Naive thymus-derived CD4-positive, alpha-beta T cell (primary cell): ENCODE results near the gene SLC43A3. TPM values are rescaled to one million over a fixed set of nuclear protein-coding genes. Genes with fewer than 3 reads are reported as not detected.

Experiments used
- ATAC-seq: fragments of 150-1000 bp; cut with Tn5 transposase; 2 replicates; pipeline ENCODE4 v1.10.0; 2021; ENCODE audit warnings: mild to moderate bottlenecking, moderate library complexity
- CTCF ChIA-PET: fragments of 350-600 bp; sonication (Branson Sonifier 250); formaldehyde crosslinking; loops from one replicate; lab custom pipeline; 2021; ENCODE audit warnings: antibody characterized with exemption; lab: Charles Lee
- POLR2A ChIA-PET: fragments of 350-600 bp; sonication (Branson Sonifier 250); formaldehyde crosslinking; loops from one replicate; lab custom pipeline; 2021; ENCODE audit warnings: antibody characterized with exemption, inconsistent platforms; lab: Charles Lee
- DNase-seq, 9 donors: peaks; one replicate each; pipeline versions ENCODE4 v3.0.0 to v3.0.0-alpha.2; 2020 to 2022; ENCODE audit warnings: mixed read lengths in 1 of 9
- H3K27ac ChIP-seq: one replicate; pipeline ENCODE4 v1.7.0; 2013; ENCODE audit warnings: mild to moderate bottlenecking, low read depth, low read length, moderate library complexity
- H3K27me3 ChIP-seq, 2 donors: one replicate each; pipeline ENCODE4 v1.7.0; 2013; ENCODE audit warnings: low read length in 2 of 2, mild to moderate bottlenecking in 2 of 2, moderate library complexity in 2 of 2; ENCODE audit not compliant: control insufficient read depth in 2 of 2, insufficient read depth in 2 of 2
- H3K36me3 ChIP-seq, 3 experiments: 1 replicate in 2 of 3; 2 replicates in 1 of 3; pipeline ENCODE4 v1.7.0; 2013; ENCODE audit warnings: low read length in 3 of 3, mild to moderate bottlenecking in 3 of 3, moderate library complexity in 1 of 3; ENCODE audit not compliant: insufficient read depth in 3 of 3, control insufficient read depth in 2 of 3
- H3K4me1 ChIP-seq, 2 donors: one replicate each; pipeline ENCODE4 v1.7.0; 2013; ENCODE audit warnings: low read length in 2 of 2, mild to moderate bottlenecking in 2 of 2, moderate library complexity in 1 of 2; ENCODE audit not compliant: control insufficient read depth in 2 of 2, insufficient read depth in 2 of 2
- H3K4me3 ChIP-seq: 2 replicates; pipeline ENCODE4 v1.7.0; 2013; ENCODE audit warnings: mild to moderate bottlenecking, low read length
- H3K9me3 ChIP-seq, 3 experiments: 1 replicate in 2 of 3; 2 replicates in 1 of 3; pipeline ENCODE4 v1.7.0; 2013; ENCODE audit warnings: low read length in 3 of 3; ENCODE audit not compliant: control insufficient read depth in 2 of 3
- H3K27ac Mint-ChIP-seq, 9 donors: one replicate each; pipeline ENCODE4 v1.8.0; 2020 to 2022; ENCODE audit warnings: mixed read lengths in 9 of 9, mild to moderate bottlenecking in 8 of 9, moderate library complexity in 5 of 9, inconsistent platforms in 2 of 9
- H3K27me3 Mint-ChIP-seq, 5 donors: one replicate each; pipeline ENCODE4 v1.8.0; 2021 to 2022; ENCODE audit warnings: mixed read lengths in 5 of 5, mild to moderate bottlenecking in 1 of 5
- H3K36me3 Mint-ChIP-seq, 5 donors: one replicate each; pipeline ENCODE4 v1.8.0; 2020 to 2022; ENCODE audit warnings: mixed read lengths in 5 of 5, mild to moderate bottlenecking in 3 of 5, inconsistent platforms in 1 of 5
- H3K4me1 Mint-ChIP-seq, 7 donors: one replicate each; pipeline ENCODE4 v1.8.0; 2020 to 2022; ENCODE audit warnings: mixed read lengths in 7 of 7, mild to moderate bottlenecking in 3 of 7, inconsistent platforms in 1 of 7
- H3K4me3 Mint-ChIP-seq, 10 donors: one replicate each; pipeline ENCODE4 v1.8.0; 2020 to 2022; ENCODE audit warnings: mild to moderate bottlenecking in 10 of 10, mixed read lengths in 10 of 10, moderate library complexity in 6 of 10, inconsistent platforms in 2 of 10
- H3K9me3 Mint-ChIP-seq, 11 donors: one replicate each; pipeline ENCODE4 v1.8.0; 2020 to 2022; ENCODE audit warnings: mixed read lengths in 11 of 11, mild to moderate bottlenecking in 4 of 11, inconsistent platforms in 1 of 11, moderate library complexity in 1 of 11
- intact Hi-C, 2 donors: fragments of 100-400 bp; cut with micrococcal nuclease; formaldehyde crosslinking; loops; one replicate each; pipeline ENCODE4 v1.15.1; 2023
- polyA plus RNA-seq, 2 donors: library from polyadenylated mRNA; unstranded; fragments of 300-500 nt; fragmentation: Illumina TruSeq; gene quantifications; one replicate each; pipeline ENCODE4 v1.2.3, GENCODE V29; 2021
- total RNA-seq, 6 experiments: library from RNA in 5 of 6; stranded (reverse) in 5 of 6; gene quantifications; 1 replicate in 5 of 6; 2 replicates in 1 of 6; pipeline ENCODE4 v1.2.3 and lab custom pipeline; 2021 to 2026

SLC43A3 gene
- total and polyA plus RNA-seq, 7 experiments from 2014 or later: 10.0 to 67.9 (median 12.2) TPM

GRCh38 chr11:57434640-57435546 lies 8.0 kb upstream of the SLC43A3 start:
- no peak overlapping the region for H3K27ac Mint-ChIP-seq
- POLR2A ChIA-PET: no interaction called here
- Histone ChIP-seq H3K4me3 (no peak overlapping the region), H3K27me3 (no peaks in the 10 kb centered on the region), H3K9me3 (no peaks in the 10 kb centered on the region), H3K36me3 (no peaks in the 10 kb centered on the region), H3K27ac (no peak overlapping the region), H3K4me1 (no peaks in the 10 kb centered on the region)
- peak; percentile 44 for ATAC-seq
- H3K9me3 Mint-ChIP-seq: no peaks in the 10 kb centered on the region
- peaks cover 0 to 10% (median 0%) of the 10 kb centered on the region in 7 donors for H3K4me1 Mint-ChIP-seq
- intact Hi-C loops: no loop called here
- peaks cover 0 to 5% (median 0%) of the 10 kb centered on the region in 5 donors for H3K27me3 Mint-ChIP-seq
- H3K36me3 Mint-ChIP-seq: no peaks in the 10 kb centered on the region
- CTCF ChIA-PET: no interaction called here
- H3K4me3 Mint-ChIP-seq: no peak overlapping the region
- no peak for DNase-seq

- Mint-ChIP-seq H3K9me3 (no peaks in the 10 kb centered on the region), H3K36me3 (no peaks in the 10 kb centered on the region), H3K4me1 (peaks cover under 1 to 10% (median 2%) of the 10 kb centered on the region in 7 donors), H3K27me3 (peaks cover 0 to 21% (median 0%) of the 10 kb centered on the region in 5 donors), H3K4me3 (no peak overlapping the region), H3K27ac (peak overlapping the region in 1 of 9 donors; percentile 32)
- DNase-seq (no peak), ATAC-seq (peak; percentile 73)
- no peaks in the 10 kb centered on the region for H3K27me3 ChIP-seq
- intact Hi-C loops: no loop called here
- no peaks in the 10 kb centered on the region for H3K36me3 ChIP-seq
- POLR2A ChIA-PET: no interaction called here
- H3K4me1 ChIP-seq: no peaks in the 10 kb centered on the region
- no peak overlapping the region for H3K4me3 ChIP-seq
- CTCF ChIA-PET: interaction anchor here (1.0 kb wide), 1 partner anchor 25 kb away, joined by 3 read pairs; no protein-coding TSS in a partner anchor
- H3K27ac ChIP-seq: no peak overlapping the region
- H3K9me3 ChIP-seq: no peaks in the 10 kb centered on the region
These were observed 5.8 kb upstream of the SLC43A3 start for GRCh38 chr11:57432714-57433163.

GRCh38 chr11:57432149-57432561 lies 5.2 kb upstream of the SLC43A3 start:
- DNase-seq (no peak), ATAC-seq (peak; percentile 42)
- CTCF ChIA-PET: no interaction called here
- Mint-ChIP-seq H3K27me3 (peaks cover 0 to 26% (median 0%) of the 10 kb centered on the region in 5 donors), H3K9me3 (no peaks in the 10 kb centered on the region), H3K36me3 (no peaks in the 10 kb centered on the region), H3K4me3 (no peak overlapping the region), H3K27ac (no peak overlapping the region), H3K4me1 (peaks cover 6 to 15% (median 8%) of the 10 kb centered on the region in 7 donors)
- Histone ChIP-seq H3K9me3 (no peaks in the 10 kb centered on the region), H3K4me1 (peaks cover 0 to 2% of the 10 kb centered on the region in 2 donors), H3K27me3 (no peaks in the 10 kb centered on the region), H3K27ac (no peak overlapping the region), H3K4me3 (no peak overlapping the region), H3K36me3 (no peaks in the 10 kb centered on the region)
- intact Hi-C loops: no loop called here
- POLR2A ChIA-PET: no interaction called here

GRCh38 chr11:57430952-57431351 lies 4.0 kb upstream of the SLC43A3 start:
- no peak for DNase-seq
- H3K36me3 ChIP-seq: no peaks in the 10 kb centered on the region
- Mint-ChIP-seq H3K9me3 (no peaks in the 10 kb centered on the region), H3K4me1 (peaks cover 14 to 25% (median 17%) of the 10 kb centered on the region in 7 donors), H3K27ac (peak overlapping the region in 2 of 9 donors; percentile 2 to 26), H3K36me3 (peaks cover 0 to 4% (median 0%) of the 10 kb centered on the region in 5 donors), H3K27me3 (peaks cover 0 to 28% (median 0%) of the 10 kb centered on the region in 5 donors), H3K4me3 (no peak overlapping the region)
- CTCF ChIA-PET: no interaction called here
- no peaks in the 10 kb centered on the region for H3K9me3 ChIP-seq
- intact Hi-C loops: no loop called here
- peaks cover 5 to 9% of the 10 kb centered on the region in 2 donors for H3K4me1 ChIP-seq
- no peaks in the 10 kb centered on the region for H3K27me3 ChIP-seq
- no peak overlapping the region for H3K27ac ChIP-seq
- no peak overlapping the region for H3K4me3 ChIP-seq
- POLR2A ChIA-PET: no interaction called here
- ATAC-seq: no peak

- POLR2A ChIA-PET: no interaction called here
- CTCF ChIA-PET: interaction anchor here (0.6 kb wide), 1 partner anchor 73 kb away, joined by 4 read pairs; no protein-coding TSS in a partner anchor
- Mint-ChIP-seq H3K27ac (peak overlapping the region in 2 of 9 donors; percentile 2 to 23), H3K4me3 (no peak overlapping the region), H3K9me3 (no peaks in the 10 kb centered on the region), H3K27me3 (peaks cover 0 to 26% (median 0%) of the 10 kb centered on the region in 5 donors), H3K4me1 (peaks cover 22 to 34% (median 26%) of the 10 kb centered on the region in 7 donors), H3K36me3 (peaks cover 0 to 9% (median 0%) of the 10 kb centered on the region in 5 donors)
- ATAC-seq: no peak
- H3K4me3 ChIP-seq: no peak overlapping the region
- no peak overlapping the region for H3K27ac ChIP-seq
- no peaks in the 10 kb centered on the region for H3K27me3 ChIP-seq
- no peaks in the 10 kb centered on the region for H3K36me3 ChIP-seq
- intact Hi-C loops: loop anchor here (5.0 to 10.0 kb wide), 5 partner anchors 52 to 1145 kb away; partner anchors contain the start of genes CLP1 (in 1 of the 2), LPXN (in 1 of the 2), P2RX3 (in 1 of the 2) and SSRP1 (in 1 of the 2)
- H3K4me1 ChIP-seq: peaks cover 15 to 19% of the 10 kb centered on the region in 2 donors
- no peaks in the 10 kb centered on the region for H3K9me3 ChIP-seq
- no peak for DNase-seq
These were observed 3.0 kb upstream of the SLC43A3 start for GRCh38 chr11:57429946-57430345.

GRCh38 chr11:57428643-57429042 lies 1.7 kb upstream of the SLC43A3 start:
- peaks cover 34 to 44% (median 39%) of the 10 kb centered on the region in 7 donors for H3K4me1 Mint-ChIP-seq
- POLR2A ChIA-PET: interaction anchor here (0.6 kb wide), 1 partner anchor 24 kb away, joined by 3 read pairs; no protein-coding TSS in a partner anchor
- Histone ChIP-seq H3K4me1 (peaks cover 24 to 32% of the 10 kb centered on the region in 2 donors), H3K36me3 (no peaks in the 10 kb centered on the region), H3K9me3 (no peaks in the 10 kb centered on the region), H3K4me3 (no peak overlapping the region), H3K27me3 (no peaks in the 10 kb centered on the region), H3K27ac (no peak overlapping the region)
- H3K36me3 Mint-ChIP-seq: peaks cover 0 to 11% (median 3%) of the 10 kb centered on the region in 5 donors
- intact Hi-C loops: loop anchor here (5.0 to 10.0 kb wide), 5 partner anchors 54 to 1146 kb away; partner anchors contain the start of genes CLP1 (in 1 of the 2), LPXN (in 1 of the 2), P2RX3 (in 1 of the 2) and SSRP1 (in 1 of the 2)
- ATAC-seq: no peak
- no peaks in the 10 kb centered on the region for H3K9me3 Mint-ChIP-seq
- H3K4me3 Mint-ChIP-seq: no peak overlapping the region
- CTCF ChIA-PET: interaction anchor here (1.4 to 4.0 kb wide), 2 partner anchors 9 to 29 kb away, joined by 3 to 17 read pairs; no protein-coding TSS in a partner anchor
- peaks cover 0 to 24% (median 0%) of the 10 kb centered on the region in 5 donors for H3K27me3 Mint-ChIP-seq
- H3K27ac Mint-ChIP-seq: peak overlapping the region in 1 of 9 donors; percentile 91
- no peak for DNase-seq
